Stimulated activated CD4-positive, alpha-beta T cell treated with anti-CD3 and anti-CD28 coated beads, Interleukin-1b, Interleukin-23, amount 100 ng/mL, for 1 hour (primary cell): ENCODE data around the gene DNAJA2.

Experiments used
- DNase-seq, 2 donors: peaks; one replicate each; pipeline ENCODE4 v3.0.0-alpha.2; 2020; ENCODE audit warnings: low read depth in 2 of 2

DNAJA2 gene

DNA sequence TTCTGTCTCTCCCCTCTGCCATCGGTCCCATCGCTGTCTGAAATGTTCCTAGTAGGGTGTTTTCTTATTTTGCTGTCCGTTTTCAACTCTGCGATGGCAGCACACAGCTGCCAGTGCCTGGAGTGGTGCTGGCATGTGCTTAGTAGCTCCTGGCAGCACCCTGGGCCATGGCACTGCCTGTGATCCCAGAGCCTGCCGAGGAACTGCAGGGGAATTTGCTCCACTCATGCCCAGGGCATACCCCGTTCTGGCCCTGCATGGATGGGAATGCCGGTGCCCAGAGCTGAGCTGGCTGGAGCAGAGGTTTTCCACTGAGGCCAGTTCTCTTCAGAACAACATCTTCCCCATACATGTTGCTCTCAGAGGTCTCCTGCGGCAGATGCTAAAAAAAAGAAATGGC lies 46.2 kb downstream of the DNAJA2 start:
- DNase-seq, result no peak

DNA sequence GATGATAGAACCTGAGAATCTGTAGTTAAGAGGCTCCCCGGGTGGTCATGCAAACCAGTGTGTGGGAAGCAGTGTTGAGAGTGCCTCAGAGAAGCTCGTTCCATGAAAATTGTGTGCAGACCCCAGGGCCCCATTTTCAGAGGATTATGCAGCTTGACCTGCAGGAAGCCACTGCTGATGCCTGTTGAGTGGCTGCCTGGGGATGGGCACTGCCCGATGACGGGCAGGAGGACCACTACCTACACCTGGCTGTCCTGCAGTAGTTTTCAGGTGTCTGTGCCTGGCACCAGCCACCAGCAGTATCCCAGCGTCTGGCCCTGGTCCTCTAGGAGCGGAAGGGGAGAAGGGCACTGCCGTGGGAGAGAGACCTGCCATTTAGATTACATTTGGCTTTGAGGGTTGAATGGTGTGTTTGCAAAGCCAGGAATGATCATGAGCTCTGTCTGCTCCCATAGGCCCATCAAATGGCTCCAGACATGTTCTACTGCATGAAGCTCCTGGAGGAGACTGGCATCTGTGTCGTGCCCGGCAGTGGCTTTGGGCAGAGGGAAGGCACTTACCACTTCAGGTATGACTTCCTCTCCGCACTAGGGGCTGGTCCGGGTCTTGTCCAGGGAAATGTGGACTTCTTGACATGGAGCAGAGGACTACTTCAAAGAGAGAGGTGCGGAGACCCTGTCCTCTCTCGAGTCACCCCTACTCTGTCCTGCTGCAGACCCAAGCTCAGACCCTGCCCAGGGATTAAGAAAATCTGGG lies 46.8 kb downstream of the DNAJA2 start:
- no peak for DNase-seq

DNA sequence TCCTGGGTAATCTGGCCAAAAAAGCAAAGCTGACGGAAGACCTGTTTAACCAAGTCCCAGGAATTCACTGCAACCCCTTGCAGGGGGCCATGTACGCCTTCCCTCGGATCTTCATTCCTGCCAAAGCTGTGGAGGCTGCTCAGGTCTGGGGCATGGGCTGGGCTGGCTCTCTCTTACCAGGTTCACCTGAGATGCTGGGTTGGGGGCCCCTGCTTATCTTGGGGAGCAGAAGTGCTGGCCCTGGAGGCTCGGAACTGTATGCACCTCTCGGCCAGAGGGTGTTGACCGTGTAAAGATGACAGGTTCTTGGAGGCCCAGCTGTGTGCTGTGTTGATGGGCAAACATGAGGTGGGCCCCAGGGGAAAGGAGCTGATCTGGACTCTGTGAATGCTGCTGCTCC lies 49.1 kb downstream of the DNAJA2 start:
- no peak for DNase-seq

DNA sequence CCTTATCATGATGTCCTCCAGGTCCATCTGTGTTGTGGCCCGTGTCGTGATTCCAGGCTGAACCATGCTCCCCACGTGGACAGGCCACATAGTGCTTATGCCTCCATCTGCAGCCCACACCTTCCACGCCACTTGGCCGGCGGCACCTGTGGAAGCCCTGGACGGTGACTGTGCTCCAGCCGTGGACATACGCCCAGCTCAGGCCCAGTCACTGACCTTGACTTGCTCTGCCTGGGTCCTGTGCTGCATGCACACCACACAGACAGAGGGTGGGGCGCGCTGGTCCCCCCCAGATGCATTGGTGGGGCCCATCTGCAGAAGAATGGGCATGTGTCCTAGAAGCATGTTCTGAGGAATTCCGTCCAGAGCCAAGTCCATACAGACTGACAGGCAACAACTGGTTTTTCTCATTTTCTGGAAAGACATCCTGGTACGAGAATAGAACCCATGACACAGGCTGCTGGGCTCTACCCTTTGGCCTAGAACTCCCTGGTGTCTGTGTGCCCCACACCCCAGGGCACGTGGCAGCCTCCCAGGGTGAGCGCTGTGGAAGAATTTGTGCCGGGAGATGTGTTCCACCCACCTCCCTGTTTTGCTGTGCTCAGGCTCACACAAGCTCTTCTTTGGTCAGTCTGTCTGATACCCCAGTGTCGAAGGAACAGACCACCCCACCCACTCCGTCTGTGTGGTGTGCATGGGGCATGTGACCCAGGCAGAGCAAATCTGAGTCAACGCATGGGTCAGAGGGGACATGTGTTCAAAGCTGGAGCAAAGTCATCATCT lies 49.8 kb downstream of the DNAJA2 start:
- DNase-seq, result no peak

DNA sequence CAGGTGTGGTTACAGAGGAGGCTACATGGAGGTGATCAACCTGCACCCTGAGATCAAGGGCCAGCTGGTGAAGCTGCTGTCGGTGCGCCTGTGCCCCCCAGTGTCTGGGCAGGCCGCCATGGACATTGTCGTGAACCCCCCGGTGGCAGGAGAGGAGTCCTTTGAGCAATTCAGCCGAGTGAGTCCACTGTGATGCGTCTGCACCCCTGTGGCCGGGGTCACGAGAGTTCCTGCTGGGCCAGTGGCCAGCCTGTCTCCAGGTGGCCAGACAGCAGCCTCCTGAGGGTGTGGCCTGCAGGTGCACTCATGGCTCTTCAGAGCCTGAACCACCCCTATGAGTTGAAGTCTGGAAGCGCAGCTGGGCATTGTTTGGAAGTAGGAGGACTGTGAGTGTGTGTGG lies 51.2 kb downstream of the DNAJA2 start:
- DNase-seq, result no peak

DNA sequence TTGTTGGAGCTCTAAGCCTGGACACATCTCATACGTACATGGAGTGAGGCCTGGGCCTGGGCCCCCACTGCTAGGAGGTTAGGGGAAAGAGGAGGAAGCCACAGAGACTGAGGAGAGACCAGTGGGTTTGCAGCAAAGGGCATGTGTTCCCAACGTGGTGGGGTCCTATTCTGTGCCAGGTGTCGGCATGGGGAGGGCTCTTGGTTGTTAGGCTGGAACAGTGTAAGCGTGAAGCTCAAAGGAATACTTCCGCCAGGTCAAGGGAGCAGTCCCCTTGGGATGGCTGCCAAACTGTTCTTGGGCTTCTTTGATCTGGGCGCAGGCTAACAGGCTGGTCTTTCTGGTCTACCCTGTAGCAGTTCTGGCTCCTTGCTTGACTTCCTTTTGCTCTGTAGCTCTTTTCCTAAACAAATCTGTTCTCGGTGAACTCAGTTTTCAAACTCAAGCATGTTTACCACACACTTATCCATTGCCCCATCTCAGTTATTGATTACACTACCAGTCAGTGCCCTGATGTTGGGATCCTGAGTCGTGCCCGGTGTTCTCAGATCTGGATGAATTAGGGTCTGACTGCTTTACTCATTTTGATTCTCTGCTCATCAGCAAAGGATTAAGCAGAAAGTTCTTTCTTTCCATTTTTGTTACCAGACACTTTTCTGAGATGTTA lies 52.9 kb downstream of the DNAJA2 start:
- no peak for DNase-seq

DNA sequence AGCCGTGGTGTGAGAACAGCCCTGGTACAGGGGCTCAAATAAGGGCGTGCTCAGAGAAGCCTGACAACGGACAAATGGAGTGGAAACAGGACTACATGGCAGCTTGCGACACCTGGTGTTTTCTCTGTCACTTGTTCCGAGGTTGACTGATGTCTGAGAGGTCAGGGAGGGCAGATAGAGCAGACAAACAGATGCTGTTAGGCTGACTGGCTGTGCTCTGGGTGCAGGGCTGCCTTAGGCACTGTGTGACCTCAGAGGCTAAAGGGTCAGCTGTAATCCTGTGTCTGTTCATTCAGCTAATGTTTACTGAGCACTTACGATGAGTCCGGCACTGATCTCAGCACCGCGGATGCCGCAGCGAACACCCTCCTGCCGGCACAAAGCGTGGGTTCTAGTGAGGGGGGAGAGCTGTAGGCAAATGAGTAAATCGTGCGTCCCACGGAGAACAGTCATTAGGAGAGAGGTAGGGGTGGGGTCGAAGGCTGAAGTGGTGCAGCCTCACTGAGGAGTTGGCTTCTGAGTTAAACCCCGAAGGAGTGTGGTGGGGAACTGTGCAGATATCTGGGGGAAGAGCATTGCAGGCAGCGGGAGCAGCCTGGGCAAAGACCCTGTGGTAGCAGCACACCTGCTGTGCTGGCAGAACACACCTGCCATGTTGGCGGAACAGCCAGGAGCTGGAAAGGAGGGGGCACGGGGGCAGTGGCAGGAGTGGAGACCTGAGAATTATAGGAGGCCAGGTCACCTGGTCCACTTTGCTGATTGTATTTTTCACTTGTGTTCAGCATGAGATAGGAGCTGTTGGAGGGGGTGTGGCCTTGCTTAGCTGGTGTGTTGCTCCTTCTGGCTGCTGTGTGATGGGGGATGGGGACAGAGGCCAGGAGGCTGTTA lies 54.3 kb downstream of the DNAJA2 start:
- DNase-seq, result no peak

DNA sequence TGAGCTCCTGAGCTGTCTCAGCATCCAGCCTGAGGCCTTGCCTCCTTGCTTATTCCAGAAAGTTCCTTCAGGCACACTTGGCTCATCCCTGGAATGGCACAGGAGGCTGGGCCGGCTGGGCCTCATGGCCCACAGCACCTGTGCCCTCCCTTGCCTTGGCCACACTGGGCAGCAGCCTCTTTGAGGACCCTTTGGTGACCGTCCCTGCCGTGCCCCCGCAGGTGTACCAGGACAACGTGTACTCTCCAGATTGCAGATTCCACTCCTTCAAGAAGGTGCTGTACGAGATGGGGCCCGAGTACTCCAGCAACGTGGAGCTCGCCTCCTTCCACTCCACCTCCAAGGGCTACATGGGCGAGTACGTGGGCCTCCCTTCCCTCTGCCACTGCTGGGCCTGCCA lies 55.1 kb downstream of the DNAJA2 start:
- DNase-seq, result no peak

DNA sequence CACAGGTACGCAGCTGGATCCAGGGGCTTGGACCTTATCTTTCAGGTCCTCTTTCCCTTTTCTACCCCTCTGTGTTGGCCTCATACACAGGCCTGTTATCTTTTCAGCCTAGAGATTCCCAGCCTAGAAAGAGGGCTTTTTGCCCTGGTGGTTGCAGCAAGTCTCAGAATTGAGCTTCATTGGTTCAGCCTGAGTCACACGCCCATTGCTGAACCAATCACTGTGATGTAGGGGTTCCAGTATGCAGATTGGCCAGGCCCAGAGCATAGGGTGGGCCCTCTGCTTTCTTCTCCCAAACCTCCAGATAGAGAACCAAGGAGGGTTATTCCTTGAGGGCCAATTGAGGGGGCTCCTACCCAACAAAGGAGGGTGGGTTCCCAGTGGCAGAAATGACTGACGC lies 56.5 kb downstream of the DNAJA2 start:
- no peak for DNase-seq

DNA sequence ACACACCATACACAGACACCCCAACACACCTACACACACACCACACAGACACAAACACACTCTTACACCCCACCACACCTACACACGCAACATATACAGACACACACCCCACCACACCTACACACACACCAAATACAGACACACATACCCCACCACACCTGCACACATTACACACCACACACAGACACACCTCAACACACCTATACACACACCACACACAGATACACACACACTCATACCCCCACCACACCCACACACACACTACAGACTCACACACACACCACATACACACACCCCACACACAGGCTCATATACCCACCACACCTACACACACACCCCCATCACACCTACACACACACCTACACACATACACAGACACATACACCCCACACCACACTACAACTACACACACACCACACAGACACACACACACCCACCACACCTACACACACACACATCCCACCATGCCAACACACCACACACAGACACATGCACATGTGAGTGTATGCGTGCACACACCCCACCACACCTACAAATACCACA lies 57.9 kb downstream of the DNAJA2 start:
- DNase-seq, result no peak

DNA sequence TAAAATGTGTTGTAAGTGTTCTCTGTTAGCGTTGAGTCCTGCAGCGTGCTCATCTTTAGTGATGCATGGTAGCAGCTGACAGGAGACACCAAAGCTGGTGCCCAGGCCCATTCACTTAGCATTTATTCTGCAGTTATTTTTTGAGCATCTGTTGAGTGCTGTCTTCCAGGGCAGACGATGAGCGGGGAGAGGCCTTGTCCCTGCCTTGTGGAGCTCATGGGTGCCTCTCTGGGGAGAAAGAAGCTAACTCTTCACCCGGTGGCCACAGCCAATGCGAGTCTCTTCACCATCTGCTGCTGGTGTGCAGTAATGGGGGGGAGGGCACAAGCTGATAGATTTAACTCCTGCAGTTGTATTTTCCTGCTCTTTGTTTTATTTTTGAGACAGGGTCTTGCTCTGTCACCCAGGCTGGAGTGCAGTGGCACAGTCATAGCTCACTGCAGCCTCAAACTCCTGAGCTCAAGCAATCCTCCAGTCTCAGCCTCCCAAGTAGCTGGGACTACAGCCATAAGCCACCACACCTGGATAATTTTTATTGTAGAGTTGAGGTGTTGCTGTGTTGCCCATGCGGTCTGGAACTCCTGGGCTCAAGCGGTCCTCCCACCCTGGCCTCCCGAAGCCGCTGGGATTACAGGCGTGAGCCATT lies 58.8 kb downstream of the DNAJA2 start:
- no peak for DNase-seq

DNA sequence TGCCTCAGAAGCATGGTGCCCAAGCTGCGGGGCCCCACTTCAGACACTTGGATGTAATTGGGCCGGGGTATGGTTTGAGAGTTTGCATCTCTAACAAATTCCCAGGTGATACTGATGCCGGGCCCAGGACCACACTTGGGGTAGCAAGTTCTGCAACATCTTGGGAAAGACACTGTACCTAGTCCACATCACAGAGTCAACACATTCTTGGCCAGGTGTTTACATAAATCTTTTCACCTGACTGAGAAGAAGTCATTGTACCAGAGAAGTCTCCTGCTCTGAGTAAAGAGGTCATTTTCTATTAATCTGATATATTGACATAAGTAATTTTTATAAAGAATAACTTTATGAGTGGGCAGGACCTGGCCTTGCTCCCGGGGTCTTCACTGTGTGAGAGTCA lies 61.8 kb downstream of the DNAJA2 start:
- no peak for DNase-seq

DNA sequence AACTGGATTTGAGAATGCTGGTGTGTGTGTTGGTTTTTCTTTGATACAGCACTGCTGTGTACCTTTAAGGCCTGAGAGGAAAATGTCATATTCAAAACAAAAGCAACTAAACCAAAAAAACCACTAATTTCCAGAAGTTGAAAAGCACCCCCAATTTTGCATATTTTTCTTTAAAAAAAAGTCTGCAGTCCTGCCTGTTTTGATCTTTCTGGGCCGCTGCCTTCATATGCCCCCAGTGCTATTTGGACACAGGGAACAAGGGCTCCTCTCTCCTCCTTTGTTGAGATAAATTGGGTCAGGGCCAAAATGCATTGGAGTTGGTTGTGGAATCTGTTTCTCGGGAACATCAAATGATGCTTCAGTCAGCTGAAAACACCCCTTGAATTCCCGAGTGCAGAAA lies 62.4 kb downstream of the DNAJA2 start:
- DNase-seq, result no peak

DNA sequence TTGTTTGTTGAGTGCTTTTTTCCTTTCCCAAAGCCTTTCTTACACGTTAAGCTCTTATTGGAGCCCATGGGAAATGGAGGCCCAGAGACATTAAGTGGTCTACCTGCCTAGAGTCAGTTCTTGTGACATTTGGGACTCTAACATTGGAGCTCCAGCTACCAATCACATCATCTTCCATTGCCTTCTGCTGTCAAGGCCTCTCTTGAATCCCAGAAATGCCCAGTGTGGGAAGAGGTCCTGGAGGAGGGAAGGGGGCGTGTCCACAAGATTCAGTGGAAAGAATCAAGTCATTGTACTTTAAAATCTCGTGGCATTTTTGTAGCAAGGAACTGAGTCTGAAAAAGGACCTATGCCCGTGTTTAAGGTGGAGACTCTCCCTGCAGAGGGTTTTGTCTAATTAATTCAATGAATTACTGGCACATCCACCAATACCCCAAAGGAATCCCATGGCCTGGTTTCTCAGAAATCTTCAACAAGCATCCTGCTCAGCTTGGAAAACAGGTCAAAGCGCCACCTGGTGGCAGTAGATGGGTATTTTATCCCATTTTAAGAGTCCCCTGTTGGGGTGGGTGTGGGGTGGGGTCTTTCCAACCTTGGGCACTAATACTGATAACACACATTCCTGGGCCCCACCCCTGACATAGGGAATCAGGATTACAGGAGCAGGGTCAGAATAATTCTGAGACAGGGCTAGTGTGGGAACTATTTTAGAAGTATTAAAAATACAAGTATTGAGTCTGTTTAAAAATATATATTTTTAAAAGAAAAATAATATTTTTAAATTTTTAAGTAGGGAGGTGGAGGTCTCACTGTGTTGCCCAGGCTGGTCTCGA lies 64.7 kb downstream of the DNAJA2 start:
- peak; percentile 34 to 44 for DNase-seq

DNA sequence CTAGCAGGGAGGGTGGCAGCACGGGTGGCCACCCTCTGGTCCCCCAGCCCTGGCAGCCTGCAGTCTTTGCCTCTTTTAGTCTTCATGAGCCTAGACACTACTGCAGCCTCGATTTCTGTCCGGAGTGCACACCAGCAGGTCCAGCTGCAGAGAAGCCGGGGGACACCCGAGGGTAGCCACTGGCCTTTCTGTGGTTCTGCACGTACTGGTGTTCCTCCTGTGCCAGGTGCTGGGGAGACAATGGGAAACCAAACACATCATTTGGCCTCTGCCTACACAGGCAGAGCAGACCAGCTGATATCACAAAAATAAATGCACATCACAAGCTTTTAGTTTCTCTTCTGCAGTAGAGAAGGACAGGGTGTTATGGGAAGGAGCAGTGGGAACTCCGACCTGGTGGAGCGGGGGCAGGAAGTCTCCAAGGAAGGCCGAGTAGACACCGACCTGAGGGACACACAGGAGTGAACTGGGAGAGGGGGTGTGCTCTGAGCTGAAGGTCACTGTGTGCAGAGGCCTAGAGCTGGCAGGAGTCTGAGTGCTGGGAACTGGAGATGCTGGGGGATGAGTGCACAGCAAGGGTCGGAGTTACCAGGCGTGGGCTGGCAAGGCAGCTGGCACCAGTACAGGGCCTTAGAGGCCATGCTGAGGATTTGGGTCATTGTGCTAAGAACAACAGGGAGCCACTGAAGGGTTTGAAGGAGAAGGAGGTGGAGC lies 66.3 kb downstream of the DNAJA2 start:
- no peak for DNase-seq

DNA sequence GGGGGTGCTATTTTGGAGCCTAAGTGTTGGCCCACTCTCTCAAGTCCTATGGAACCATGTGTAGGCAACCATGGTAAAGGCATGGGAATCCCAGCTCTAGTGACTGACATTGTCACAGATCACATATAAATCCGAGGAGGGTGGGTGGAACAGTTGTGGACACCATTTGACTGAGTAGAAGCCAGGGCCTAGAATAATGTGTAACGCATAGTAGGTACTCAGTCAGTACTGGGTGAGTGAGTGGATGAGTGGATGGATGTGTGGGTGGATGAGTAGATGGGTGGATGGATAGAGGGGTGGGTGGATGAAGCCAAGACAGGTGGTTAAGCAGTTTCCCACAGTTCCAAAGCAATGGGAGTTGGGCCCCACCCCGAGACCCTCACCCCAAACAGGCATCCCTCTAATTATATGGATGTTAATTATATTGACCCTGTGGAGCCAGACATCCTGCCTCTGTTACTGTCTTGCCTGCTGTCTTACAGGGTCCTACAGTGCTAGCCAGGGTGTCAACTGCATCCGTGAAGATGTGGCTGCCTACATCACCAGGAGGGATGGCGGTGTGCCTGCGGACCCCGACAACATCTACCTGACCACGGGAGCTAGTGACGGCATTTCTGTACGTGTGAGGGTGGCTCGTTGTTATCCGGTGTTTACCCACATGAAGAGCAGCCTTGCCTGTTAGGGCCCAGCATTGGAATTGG lies 67.0 kb downstream of the DNAJA2 start:
- no peak for DNase-seq
